ENCODE data around the gene CCNF.

CCNF gene

GRCh38 chr16:2459647-2460390 is 30.6 kb downstream of the CCNF start, which contains the start of gene TEDC2:
TSS of gene TEDC2 (plus strand) at chr16:2460109. CDS start at chr16:2460145, 36 bp downstream.
- ChIA-PET CTCF (interaction anchor here (0.9 to 3.2 kb wide), 10 partner anchors 9 to 120 kb away, joined by 3 to 11 read pairs (median 3); partner anchors contain the start of genes ABCA3 and NTN3), POLR2A (interaction anchor here (0.5 to 1.1 kb wide), 3 partner anchors 15 to 438 kb away, joined by 3 to 4 read pairs (median 3); partner anchors contain the start of gene TBC1D24)
- DNase-seq (ENCODE audit: extremely low spot score) = peak; percentile 100
- no peak for TF ChIP-seq CTCF (IDR thresholded peaks at IDR 0.05; ENCODE audit: control extremely low read depth, extremely low read depth, low read depth, missing control alignments)

GRCh38 chr16:2460391-2460713 is 31.1 kb downstream of the CCNF start:
- CTCF ChIA-PET = interaction anchor here (0.9 to 3.2 kb wide), 5 partner anchors 10 to 120 kb away, joined by 3 to 11 read pairs (median 3); partner anchors contain the start of genes ABCA3 and NTN3
- no peak for DNase-seq (ENCODE audit: extremely low spot score)
- no peak for TF ChIP-seq CTCF (IDR thresholded peaks at IDR 0.05; ENCODE audit: control extremely low read depth, extremely low read depth, low read depth, missing control alignments)
- POLR2A ChIA-PET = interaction anchor here (0.5 to 1.1 kb wide), 3 partner anchors 15 to 438 kb away, joined by 3 to 4 read pairs (median 3); partner anchors contain the start of gene TBC1D24

- CTCF ChIA-PET = interaction anchor here (1.0 to 1.1 kb wide), 2 partner anchors 40 to 118 kb away, joined by 3 to 4 read pairs; no protein-coding TSS in a partner anchor
- no peak for TF ChIP-seq CTCF (IDR thresholded peaks at IDR 0.05; ENCODE audit: control extremely low read depth, extremely low read depth, low read depth, missing control alignments)
Observed at GRCh38 chr16:2460916-2461315, 31.7 kb downstream of the CCNF start.

GRCh38 chr16:2462031-2462866 is 33.0 kb downstream of the CCNF start:
- TF ChIP-seq CTCF (IDR thresholded peaks at IDR 0.05; ENCODE audit: control extremely low read depth, extremely low read depth, low read depth, missing control alignments) = no peak
- POLR2A ChIA-PET = no interaction called here
- no peak for DNase-seq (ENCODE audit: extremely low spot score)
- CTCF ChIA-PET = interaction anchor here (1.0 kb wide), 1 partner anchor 39 kb away, joined by 4 read pairs; no protein-coding TSS in a partner anchor

More at GRCh38 chr16:2460916-2461315, 31.7 kb downstream of the CCNF start:
- POLR2A ChIA-PET = interaction anchor here (0.5 to 0.6 kb wide), 2 partner anchors 60 to 471 kb away, joined by 3 to 4 read pairs; no protein-coding TSS in a partner anchor
- DNase-seq (ENCODE audit: extremely low spot score) = no peak

- DNase-seq (ENCODE audit: extremely low spot score) = no peak
- POLR2A ChIA-PET = interaction anchor here (0.6 to 0.7 kb wide), 2 partner anchors 17 to 306 kb away, joined by 3 to 9 read pairs; no protein-coding TSS in a partner anchor
- CTCF ChIA-PET = interaction anchor here (1.0 kb wide), 1 partner anchor 10 kb away, joined by 3 read pairs; the partner anchor contains the start of gene TBC1D24
- TF ChIP-seq CTCF (IDR thresholded peaks at IDR 0.05; ENCODE audit: control extremely low read depth, extremely low read depth, low read depth, missing control alignments) = no peak
Observed at GRCh38 chr16:2464333-2464732, 35.1 kb downstream of the CCNF start.
